Ammon's horn (tissue), 1 donor: ENCODE results near the gene OTUD6A.

Experiments used
- DNase-seq: peaks from one replicate; pipeline ENCODE4 v3.0.0-alpha.2; 2016; ENCODE audit warnings: low spot score

The OTUD6A gene, protein sequence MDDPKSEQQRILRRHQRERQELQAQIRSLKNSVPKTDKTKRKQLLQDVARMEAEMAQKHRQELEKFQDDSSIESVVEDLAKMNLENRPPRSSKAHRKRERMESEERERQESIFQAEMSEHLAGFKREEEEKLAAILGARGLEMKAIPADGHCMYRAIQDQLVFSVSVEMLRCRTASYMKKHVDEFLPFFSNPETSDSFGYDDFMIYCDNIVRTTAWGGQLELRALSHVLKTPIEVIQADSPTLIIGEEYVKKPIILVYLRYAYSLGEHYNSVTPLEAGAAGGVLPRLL

DNA sequence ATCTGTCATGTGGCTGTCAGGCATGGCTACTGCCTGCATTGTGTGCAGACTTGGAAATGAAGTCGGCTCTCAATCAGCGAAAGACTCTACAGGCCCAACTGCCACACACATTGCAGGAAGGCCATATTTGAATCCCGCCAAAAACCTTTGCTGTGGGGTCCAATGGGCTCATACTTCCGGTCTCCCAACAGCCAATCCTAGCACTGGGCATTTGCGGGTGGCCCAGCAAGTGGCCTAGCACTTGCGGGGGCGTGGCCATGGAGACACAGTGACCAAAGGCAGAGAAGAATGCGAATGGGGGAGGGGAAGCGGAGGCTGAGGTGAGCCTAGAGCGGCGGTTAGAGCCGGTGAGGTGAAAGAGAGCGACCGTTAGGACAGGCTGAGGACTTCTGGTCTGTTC lies at the start of gene OTUD6A:
OTUD6A (plus strand) TSS at position 382 of the 400 bp plus-strand sequence. CDS start 68 bp downstream, outside the sequence.
- no peak for DNase-seq

DNA sequence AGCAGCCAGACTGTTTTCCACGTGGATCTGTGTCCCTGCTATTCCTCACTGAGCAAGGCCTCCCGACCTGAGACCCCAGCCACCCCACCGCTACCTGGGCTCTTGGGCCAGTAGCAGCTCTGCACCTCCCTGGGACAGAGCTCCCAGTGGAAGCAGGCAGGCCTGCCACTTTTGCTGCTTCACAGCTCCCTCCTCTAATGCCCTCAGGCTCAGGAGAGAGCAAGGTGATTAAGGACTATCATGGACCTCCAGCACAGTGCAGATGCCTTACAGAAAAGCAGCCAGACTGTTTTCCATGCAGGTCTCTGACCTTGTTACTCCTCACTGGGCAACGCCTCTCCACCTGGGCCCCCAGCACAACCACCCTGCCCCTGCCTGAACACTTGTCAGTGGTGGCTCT lies 49.5 kb upstream of the OTUD6A start:
- no peak for DNase-seq

DNA sequence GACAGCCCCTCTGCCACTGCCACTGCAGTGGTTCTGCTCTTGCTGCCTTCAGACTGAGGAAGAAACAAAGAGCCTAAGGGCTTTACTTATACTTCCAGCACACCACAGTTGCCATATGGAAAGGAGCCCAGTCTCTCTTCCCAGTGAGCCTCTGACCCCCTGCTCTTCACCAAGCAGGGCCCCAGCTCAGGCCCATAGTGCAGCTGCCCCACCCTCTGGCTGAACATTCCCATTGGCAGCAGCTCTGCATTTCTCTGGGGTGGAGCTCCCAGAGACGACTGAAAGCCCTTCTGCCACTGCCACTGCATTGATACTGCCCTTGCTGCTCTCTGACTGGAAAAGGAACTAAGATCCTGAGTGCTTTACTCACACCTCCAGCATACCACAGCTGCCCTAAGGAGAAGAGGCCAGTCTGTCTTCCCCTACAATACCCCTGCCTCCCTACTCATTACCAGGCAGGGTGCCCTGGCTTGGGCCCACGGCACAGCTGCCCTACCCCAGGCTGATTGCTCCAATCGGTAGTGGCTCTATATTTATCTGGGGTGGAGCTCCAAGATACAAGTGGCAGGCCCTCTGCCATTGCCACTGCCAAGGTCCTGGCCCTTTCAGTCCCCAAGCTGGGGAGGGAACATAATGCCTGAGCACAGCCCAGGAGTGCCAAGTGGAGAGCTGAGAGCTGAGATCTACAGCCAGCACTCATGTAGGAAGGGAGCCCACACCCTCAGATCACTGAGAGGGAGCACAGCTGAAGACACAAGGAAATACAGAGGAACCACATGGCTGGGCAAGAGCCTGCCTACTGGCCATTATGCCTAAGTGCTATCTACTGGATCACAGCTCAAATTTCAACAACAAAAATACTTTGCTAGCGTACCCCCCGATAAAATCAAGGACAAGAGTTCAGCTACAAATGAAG lies 48.5 kb upstream of the OTUD6A start:
- DNase-seq = no peak

DNA sequence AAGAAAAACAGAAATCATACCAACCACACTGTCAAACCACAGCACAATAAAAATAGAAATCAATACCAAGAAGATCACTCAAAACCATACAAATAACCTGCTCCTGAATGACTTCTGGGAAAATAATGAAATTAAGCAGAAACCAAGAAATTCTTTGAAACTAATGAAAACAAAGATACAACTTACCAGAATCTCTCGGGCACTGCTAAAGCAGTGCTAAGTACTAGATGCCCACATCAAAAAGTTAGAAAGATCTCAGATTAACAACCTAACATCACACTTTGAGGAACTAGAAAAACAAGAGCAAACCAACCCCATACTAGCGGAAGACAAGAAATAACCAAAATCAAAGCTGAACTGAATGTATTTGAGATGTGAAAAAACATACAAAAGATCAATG lies 45.7 kb upstream of the OTUD6A start:
- DNase-seq = no peak

DNA sequence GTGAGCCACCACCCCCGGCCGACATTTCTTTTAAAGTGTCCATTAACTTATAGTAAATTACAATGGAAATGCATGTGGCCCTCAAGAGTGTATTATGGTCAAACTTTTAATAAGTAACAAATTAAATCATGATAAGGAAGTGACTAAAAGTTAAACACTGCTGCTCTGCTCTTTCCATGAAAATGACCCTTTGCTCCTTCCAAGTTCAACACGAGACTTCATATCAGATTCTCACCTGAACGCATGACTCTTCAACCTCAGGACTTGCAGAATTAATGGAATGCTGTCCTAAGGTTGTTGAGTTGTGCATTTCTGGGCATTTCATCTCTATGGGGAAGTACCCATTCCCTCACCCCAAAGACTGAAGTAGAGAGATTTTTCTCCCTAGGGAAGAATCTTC lies 39.6 kb upstream of the OTUD6A start:
- no peak for DNase-seq

DNA sequence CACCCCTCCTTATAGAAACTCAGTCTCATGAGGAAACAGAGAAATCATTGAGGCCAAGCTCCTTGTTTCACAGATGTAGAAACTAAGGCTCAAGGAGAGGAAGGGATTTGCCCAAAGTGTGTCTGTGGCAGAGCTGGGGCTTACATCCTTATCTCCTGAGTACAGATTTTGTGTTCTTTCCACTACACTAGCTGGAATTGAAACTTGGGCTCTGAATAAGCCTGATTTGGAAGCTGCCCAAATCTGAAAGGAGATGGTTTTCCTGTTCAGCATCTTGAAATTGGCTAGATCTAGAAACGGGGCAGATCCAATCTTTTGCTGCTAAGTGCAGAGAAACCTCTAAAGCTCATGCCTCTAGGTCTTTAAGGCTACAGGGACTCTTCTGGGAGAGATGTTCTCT lies 36.8 kb upstream of the OTUD6A start:
- DNase-seq = no peak

DNA sequence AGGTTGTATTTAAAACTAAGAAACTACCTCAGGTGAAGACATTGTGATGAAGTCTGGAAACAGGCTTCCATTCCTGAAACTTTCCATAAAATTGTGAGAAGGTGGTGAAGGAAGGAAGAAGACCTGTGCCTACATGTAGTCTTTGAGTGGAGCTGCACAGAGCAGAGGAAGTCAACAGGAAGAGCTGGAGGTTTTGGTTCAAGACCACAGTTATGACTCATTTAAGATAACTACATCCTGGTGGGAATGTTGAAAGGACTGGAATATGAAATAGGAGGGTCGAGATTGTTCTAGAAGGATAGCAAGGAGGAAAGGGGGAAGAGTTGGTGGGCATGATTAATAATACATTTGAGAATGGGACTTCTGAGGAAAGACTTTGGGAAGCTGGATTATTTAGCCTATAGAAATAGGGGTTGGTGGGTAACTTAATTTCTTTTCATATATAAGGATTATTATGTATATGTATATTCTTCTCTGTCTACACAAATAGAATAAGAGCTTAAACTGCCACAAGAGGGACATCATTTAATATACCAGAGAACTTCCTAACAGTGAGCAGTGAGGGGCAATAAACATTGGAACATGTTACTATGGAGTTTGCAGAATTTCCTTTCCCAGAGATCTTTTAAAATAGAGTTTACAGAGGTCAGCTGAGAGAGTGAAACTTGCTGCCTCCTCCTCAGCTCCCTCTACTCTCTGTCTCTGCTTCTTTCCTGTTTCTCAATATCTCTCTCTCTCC lies 36.0 kb upstream of the OTUD6A start:
- DNase-seq = no peak

DNA sequence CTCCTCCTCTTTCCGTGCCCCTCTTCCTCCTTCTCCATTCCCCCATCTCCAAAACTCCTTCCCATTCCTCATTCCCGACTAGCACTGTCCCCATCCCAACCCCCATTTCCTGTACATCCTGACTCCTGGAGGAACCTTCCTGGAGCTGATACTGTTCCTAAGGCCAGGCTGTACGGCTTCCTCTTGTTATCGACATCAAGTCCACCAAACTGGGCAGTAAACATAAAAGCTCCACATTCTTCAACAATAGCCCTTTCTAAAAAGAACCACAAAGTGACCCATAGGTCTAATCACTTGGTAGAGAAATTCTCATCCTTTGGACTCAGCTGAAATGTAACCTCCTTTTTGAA lies 35.4 kb upstream of the OTUD6A start:
- no peak for DNase-seq

DNA sequence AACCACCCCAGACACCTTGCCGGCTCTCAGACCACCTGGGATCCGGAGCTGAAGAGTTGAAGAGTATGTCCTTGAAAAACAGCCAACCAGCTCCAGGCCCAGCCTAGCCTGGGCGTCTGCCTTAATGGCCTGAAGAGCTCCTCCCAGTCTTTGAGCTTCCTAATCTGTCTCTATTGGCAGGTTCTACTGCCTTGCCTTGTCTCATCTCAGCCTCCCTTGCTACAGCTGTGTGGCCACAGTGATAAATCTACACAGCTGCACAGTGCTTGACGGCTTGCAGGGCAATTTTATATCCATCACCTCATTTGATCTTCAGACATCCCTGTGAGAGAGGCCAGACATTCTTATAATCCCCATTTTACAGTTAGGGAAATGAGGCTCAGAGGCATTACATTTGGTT lies 32.4 kb upstream of the OTUD6A start:
- DNase-seq = no peak

DNA sequence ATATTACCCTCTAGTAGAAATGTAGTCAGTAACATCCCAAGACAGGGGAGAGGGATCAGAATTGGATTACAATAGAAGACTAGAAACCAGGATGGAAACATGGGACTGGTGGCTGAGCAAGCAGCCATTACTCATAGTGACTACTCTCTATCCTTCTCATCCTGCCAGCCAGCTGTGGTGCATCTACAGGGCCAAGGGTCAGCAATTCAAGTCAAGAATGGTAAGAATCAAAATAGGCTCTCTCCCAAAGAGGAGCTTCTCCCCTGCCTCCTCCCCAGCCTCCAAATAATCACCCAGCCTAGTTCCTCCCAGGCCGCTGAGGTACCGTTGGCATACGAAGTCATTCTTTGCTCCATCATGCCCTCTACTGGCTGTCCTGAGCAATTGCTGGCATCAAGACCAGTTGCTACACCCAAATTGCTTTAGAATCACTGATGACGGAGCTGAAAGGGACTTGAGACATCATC lies 31.9 kb upstream of the OTUD6A start:
- peak; percentile 73 for DNase-seq

DNA sequence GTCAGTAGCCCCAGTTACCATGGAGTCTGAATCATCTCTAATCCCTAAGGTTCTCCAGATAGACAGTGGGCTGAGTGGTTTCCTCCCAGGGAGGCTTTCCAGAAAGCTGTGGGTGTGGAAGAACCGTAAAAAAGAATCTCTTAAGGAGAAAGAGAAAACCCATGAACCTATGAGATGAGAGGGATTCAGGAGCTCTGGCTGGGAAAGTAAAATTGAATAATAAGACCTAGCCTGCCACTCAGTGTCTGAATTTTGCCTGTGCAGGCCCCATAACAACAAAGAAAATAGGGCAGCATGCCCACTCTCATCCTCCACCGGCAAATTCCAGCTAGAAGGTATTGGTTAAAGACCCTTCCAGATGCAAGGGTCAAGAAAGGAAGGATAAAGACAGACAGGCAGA lies 29.5 kb upstream of the OTUD6A start:
- DNase-seq = no peak

DNA sequence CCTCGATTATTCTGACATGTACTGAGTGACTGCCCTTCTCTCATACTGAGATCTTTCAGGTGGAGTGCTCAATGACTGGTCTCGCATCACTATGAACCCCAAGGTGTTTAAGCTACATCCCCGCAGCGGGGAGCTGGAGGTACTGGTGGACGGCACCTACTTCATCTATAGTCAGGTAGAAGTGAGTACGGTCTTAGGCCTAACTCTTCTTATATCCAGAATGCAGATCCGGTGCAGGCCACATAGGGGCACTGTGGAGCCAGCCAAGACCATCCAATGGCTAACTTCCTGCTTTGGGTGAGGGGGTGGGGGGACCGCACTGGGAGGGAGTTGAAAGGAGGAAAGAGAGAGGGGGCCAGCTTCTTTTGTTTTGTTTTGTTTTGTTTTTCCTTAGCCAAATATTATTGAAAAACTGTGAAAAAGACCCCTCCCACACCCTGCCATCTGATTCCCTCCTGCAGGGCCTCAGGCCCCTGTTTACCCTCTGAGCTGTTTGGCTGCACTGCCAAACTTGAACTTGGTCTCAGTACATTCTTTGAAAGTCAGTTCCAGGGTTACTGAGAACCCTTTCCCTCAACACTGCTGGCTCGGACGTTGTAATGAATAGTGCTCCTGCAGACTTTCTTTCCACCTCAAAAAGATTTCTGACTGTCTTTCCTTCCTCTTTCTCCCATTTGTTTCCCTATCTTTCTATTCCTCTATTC lies 28.8 kb upstream of the OTUD6A start:
- DNase-seq = peak; percentile 14

DNA sequence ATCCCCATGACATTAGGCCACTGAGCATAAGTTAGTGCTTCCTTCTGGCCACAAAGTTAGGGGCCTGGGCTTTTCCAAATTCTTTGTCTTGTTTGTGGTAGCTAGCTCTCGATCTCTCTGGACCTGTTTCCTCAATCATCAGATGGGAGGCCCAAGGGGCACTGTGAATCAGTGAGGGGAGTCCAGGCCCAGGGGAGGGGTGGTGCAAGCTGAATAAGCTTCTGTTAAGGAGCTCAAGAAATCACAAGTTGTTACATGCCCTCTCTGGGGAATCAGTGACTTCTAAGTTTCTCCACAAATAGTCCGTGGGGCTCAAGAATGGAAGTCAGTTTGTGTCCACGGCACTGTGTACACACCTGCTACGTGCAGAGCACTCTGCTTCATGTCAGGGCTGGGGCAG lies 27.6 kb upstream of the OTUD6A start:
- no peak for DNase-seq

DNA sequence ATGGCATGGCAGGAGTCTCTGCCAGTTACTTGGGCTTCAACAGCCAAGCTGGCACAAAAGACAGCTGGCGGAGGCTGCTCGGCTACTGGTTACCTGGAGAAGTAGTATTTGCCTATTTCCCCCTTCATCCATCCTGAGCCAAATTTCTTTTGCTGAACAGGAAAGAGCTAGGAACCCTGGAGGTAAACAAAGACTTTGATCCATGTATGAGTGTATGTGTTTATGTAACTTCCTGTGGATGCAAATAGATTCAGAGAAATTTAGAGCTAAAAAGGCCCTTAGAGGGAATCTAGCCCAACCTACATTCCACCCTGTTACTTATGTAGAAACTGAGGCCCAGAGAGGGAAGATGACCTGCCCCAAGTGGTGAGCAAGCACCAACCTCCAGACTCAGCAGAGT lies 23.7 kb upstream of the OTUD6A start:
- DNase-seq = no peak

DNA sequence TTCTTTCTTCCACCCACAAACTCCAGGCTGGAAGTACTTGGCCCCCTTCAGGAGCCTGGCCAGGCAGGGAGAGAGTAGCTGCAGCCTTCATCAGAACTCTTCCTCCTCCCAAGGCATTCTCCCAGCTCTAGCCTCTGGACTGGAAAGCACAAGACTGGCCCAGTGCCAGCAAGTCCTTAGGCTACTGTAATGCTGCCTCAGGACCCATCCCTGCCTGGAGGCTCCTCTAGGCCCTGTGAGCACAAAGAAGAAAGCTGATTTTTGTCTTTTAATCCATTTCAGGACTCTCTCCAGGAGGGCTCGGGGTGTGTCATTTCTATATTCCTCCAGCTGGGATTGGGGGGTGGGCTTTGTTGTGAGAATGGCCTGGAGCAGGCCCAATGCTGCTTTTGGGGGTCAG lies 23.3 kb upstream of the OTUD6A start:
- no peak for DNase-seq

DNA sequence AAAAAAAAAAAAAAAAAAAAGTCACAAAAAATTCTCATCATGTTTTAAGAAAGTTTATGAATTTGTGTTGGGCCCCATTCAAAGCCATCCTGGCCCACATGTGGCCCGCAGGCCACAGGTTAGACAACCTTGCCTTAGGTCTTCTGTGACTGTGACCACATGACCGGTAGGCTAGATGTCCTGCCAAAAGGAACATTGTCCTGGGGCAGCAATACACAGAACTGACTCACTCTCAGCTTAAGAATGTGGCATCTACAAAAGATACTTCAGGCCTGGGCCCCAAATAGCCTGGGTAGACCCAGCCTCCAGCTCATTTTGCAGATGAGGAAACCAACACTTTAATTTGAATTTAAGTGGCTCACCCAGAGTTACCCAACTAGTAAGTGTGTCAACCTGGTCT lies 22.5 kb upstream of the OTUD6A start:
- DNase-seq = no peak

DNA sequence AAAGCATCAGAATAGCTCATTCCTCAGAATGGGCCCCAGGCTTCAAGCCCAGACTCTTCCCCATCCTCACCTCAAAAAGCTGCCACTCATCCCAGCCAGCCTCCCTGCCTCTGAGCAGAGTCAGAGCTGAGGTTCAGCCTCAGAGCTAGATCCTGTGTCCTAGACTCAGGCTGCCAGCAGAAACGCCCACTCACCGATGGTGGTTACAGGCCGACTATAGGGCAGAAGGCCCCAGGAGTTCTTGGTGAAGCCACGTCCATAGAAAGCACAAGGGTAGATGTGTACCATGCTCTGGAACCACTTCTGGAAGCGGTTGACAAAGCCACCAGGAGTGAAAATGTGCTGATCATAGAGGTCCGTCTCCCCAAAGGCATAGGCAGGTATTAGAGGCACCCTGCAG lies 20.3 kb upstream of the OTUD6A start:
- no peak for DNase-seq

DNA sequence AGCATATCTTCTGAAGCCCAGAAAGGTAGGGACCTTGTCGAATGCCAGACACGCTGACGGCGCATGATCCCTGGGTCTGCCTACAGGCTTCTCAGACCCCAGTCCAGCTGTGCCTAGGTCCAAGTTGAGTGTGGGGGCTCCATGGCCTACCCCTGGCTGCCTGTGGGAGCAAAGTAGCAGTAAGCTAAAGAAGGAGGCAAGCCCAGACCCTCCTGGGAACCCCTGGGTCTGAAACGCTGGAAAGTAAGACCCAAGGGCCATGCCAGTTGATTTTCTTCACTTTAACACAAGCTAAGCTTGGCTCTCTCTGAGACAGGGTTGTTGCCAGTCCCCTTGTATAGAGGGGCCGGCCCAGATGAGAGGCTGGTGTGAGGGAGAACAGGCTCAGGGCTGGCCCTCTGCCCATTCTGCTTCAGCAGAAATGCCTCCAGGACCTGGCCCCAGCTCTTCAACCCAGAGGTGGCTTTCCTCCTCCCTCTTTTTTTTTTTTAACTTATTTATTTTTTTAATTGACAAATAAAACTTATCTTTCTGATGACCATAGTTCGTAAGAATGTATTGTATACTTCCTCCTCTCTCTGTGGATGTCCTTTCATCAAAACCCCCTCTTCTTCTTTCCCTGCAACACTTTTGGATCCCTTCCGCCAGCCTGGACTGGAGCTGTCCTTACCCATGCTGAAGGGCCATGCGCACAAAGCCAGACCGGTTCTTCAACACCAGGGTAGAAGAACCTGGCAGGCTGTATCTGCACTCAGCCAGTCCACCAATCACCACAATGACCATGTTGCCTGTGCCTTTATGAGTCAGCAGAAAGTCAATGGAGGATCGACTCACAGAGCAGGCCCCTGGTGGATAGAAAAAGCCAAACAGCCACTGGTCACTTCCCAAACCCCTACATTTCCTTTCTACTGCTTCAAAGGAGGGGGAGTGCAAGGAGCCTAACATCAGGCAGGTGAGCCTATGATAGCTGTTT lies 19.6 kb upstream of the OTUD6A start:
- DNase-seq = no peak

DNA sequence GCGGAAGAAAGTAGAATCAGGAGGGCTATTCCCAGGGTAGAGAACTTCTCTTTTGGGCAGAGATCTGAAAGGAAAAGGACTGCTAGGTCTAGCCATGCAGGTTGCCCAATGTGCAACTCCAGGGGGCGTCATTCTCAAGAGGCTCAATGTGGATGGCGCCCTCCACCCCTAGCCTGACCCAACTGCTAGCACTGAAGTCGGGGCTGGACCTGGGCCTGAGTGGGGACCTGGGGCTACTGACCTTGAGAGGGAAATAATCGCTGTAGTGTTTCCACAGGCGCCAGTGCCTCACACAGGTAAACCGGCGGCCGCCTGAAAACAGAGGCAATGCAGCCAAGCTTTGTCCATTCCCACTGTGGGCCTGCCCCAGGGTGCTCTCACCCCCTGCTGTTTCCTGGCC lies 18.6 kb upstream of the OTUD6A start:
- DNase-seq = no peak

DNA sequence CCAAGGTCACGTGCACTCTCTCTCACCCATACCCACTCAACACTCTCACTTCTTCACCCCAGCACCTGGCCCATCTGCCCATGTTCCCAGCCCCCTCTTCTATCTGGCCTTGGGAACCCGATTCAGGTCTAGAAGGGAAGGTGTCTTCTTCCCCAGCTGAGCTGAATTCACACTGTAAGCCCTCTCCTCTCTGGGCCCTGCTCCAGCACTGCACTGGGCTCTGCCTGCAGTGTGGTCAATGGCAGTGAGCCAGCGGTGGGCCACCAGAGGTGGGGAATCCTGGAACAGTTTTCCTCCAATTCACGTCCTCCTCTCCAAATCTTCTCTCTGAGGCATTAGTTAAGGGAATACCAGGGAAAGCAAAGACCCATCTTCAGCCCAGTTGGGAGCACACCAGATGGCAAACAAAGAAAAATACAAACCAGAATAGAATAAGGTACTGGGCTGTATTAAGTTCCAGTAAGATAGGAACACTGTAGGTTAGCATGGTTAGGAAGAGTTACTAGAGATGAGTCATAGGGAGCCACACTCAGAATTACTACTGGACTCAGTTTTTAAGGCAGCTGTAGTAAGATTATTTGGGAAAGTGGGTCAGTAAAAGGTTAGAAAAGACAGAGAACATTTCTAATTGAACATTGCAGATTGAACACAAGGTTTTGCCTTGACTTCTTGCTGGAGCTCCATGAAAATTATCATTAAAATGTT lies 17.6 kb upstream of the OTUD6A start:
- no peak for DNase-seq
